HG02938 (cell line): ENCODE results near the gene TADA1.

Experiments used
- ATAC-seq: cut with Tn5 transposase; IDR thresholded peaks from one replicate; pipeline ENCODE4 v1.9.1; 2021; ENCODE audit warnings: mild to moderate bottlenecking, moderate library complexity; ENCODE audit not compliant: unreplicated experiment

The TADA1 gene, protein sequence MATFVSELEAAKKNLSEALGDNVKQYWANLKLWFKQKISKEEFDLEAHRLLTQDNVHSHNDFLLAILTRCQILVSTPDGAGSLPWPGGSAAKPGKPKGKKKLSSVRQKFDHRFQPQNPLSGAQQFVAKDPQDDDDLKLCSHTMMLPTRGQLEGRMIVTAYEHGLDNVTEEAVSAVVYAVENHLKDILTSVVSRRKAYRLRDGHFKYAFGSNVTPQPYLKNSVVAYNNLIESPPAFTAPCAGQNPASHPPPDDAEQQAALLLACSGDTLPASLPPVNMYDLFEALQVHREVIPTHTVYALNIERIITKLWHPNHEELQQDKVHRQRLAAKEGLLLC

DNA sequence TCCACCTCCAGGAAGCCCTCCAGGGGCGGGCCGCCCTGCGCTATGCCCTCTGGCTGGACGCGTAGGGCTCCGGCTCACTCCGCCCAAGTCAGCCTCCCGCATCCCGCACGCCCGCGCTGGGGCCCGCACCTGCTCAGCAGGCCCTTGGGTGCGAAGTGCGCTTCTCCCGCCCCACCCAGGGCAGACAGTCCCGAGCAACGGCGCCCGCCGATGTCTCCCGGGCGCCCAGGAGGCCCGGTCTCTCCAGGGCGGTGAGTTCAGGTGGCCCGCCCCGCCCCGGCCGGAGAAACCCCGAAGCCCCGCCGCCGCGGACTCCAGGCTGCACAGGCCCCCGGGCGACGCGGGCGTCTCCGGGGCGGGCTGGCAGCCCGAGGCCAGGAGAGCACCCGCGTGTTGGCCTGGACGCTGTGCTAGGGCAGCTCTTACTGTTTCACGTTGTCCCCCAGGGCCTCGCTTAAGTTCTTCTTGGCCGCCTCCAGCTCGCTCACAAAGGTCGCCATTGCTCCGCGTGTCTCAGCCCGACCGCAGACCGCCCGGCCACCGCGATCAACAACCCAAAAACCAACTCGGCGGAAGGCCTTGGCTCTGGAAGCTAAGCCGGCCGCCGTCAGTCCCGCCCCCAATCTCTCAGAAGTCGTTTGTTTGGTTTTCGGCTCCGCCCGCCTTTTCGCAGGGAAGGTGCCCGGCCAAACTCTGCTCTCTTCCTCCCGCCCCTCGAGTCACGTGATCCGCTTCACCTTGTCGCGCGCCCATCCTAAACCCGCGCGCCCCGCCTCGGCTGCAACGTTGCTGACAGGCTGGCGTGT lies at the start of gene TADA1:
TADA1 (minus strand) TSS at position 531 of the 806 bp plus-strand sequence; CDS start at position 500, 31 bp downstream.
- ATAC-seq, result peak; percentile 92

DNA sequence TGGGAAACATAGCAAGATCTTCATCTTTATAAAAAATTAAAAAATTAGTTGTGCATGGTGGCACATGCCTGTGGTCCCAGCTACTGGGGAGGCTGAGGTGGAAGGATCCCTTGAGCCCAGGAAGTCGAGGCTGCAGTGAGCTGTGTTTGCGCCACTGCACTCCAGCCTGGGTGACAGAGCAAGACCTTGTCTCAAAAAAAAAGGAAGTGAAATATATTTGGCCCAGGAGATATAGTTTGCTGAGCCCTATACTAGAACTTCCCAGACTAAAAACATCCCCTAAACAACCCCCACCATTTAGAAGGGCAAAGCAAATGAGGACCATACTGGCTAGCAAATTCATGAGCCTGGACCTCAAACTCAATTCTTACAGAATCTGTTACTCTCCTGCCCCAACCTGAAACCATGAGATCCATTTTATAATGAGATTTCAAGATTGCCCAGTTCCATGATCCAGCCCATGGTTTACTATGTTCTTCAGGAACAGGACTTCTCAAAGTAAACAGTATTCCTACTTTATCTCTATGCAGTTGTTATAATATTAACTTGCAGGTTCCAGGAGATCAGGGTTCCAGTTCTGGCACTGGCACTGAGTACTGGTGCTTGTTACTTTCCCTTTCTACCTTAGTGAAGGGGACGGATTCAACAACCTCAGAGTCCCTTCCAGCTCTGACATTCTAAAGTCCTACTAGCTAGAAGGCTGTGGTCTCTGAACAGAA lies 48.9 kb upstream of the TADA1 start:
- ATAC-seq, result no peak

DNA sequence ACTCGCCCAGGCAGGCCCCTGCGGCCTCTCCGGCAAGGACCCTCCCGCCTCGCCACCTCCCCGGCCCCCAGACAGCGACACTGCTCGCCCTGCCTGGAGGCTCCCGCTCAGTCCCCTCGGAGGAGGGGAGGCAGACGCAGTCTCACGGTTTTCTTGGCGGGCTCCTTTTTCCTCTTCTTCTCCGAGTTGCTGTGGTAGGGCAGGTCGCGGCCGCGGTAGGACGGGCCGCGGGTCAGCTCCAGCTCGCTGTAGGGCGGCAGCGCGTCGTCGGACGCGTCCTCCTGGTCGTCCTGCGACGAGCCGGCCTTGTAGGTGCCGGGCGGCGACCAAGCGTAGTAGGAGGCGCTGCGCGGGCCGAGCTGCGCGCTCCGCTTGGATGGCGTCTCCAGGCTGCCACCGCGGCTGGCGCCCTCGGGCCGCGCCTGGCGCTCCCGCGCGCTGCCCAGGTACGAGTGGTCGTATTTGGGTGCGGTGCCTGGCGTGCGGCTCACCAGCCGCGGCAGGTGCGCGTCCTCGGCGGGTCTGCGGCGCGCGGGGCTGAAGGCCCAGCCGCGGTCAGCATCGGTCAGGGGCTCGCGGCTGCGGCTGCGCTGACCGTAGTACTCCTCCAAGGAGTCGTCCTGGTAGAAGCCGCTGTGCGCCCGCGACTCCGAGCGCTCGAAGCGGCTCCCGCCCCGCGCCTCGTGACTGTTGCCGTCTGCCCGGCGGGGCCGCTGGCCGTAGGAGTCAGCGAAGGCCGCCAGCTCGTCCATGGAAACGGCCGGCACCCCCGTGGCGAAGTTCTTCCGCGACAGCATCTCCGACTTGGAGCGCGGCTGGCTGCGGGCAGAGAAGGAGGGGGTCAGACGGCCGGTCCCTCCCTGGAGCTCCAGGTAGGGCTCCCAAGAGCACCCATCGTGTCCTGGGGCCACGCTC lies 44.8 kb upstream of the TADA1 start:
- ATAC-seq, result no peak

DNA sequence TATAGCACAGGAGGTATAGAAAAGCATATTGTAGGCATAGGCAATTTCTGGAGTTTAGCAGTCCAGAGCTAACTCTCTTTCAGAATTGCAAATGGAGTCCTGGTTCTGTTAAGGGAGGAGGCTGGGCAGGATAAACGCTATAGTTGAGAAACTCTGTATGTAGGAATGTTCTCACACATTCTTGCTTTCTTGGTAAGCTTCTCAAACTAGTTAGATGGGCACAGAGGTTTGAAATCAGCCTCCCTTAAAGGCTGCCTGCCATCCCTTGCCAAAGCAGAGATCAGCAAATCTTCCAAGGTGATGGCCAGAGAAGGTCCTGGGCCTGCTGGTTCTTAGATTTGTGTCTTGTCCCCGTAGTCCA lies 42.9 kb upstream of the TADA1 start:
- ATAC-seq, result no peak

DNA sequence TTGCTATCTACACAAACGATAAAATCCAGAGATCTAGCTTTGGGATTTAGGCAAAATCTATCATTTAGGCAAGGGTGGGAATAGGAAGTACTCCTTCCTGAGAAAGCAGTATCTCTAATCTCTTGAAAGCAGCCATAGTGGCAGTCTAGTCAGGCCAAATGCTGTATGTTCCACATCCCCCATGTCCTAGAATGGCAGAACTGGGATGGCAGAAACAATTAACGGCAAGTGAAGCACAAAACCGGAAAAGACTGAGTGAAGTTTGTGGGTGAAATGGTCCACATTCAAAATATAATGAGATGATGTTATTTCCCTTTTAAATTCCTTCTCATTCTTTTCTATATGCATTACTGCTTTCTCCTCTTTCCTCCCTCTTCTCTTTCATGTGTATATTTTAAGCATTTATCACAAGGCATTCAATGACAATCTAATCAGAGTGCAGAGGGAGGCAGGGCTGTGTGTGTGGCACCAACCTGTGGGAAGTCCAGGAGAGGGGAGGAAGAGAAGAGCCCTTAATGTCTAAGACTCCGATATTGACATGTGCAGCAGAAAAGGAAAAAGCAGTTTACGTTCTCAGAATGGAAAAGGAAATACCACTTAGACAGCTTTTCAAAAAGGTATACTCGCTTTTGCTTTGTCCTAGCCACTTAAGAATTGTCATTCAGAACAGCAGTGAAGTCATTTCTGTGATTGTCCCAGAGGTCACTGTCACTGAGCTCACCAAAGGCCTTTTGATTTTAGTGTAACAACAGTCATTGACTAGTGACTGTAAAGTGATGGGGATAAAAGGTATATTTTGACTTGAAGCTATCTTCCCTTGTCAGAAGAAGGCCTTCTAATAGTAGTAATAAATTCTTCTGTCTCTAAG lies 42.3 kb upstream of the TADA1 start:
- no peak for ATAC-seq

DNA sequence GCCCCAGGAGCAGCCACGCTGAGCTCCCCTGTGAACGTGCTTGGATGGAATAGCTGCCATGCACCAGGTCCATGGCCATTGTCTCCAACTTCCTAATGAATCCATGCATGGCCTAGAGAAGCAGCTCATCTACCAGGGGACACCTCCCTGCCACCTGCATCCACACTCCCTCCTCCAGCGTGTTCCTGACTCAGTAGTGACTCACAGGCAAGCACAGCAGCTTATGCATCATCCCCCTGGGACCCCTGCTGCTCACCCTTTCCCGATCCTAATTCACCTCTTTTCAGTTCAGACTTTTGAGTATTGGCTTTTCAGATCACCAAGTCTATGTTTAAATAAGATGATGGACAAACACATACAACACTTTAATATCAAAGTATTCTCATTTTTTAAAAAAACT lies 39.9 kb upstream of the TADA1 start:
- no peak for ATAC-seq

DNA sequence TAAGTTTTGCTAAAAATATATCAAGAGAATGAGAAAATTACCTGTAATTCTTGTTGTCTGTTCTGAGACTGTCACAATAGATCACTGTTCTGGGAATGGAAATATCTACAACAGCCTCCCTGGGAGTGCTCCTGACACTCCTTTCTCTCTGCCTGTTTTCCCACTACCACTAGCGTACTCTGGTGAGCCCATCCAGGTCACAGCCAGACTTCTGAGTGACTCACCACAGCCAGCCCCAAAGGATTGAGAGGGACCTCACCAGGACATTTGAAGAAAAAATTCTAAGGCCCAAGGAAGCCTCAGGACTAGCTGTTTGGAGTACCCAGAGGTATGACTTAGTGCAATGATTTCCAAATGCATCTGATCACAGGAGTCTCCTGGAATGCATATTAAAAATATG lies 39.0 kb upstream of the TADA1 start:
- ATAC-seq, result no peak

DNA sequence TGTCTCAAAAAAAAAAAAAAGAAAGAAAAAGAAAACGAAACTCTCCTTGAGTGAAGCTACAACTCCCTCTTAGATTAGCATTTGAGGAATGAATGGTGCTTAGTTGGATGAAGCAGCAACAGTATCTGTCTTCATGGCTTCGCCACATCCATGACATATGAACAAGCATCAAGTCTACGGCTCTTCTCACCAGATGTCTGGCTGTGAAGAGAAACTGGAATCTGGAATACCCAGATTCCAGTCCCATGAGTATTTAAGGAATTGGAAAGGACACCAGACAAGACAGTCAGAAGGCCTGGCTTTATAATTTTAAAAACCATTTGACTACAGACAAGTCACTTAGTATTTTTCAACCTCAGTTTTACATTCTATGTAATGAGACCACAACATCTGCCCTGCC lies 38.0 kb upstream of the TADA1 start:
- ATAC-seq, result no peak

DNA sequence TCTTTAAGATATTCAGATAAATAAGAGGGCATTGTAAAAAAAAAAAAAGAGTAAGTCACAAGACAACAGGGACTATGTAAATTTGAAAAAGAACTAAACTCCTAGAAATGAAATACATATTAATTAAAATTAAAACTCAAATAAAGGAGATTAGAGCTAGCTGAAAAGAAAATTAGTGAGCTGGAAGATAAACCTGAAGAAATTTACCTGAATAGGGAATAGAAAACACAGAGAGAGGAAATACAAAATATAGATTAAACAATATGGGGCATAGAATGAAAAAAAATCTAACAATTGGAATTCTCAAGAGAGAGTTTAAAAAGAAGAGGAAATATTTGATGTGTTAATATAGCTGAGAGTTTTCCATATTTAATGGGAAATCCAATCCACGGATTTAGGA lies 35.6 kb upstream of the TADA1 start:
- no peak for ATAC-seq

DNA sequence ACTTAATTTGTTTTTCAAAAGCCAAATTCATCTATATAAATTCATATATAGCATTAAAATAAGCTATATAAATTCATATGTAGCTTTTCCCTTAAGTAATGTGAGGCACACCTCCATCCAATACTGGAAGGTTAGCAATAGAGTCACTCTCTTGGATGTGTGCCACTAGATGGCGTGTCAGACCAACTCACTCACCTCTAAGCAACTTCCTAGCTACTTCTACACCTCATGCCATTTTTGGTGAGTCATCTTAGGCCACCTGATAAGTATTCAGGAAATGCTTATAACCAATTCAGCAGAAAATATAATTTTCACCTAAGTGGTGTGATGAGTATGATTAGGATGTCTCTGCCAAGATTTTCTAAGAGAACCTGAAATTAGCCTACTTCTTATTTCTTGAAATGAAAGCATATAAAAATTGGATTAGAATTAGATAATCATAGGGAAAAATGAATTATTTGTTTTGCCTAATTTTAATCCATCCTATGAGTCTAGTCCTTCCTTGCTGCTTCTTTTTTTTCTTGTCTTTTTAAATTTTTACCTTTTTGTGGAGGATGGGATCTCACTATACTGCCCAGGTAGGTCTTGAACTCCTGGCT lies 34.4 kb upstream of the TADA1 start:
- peak; percentile 97 for ATAC-seq

DNA sequence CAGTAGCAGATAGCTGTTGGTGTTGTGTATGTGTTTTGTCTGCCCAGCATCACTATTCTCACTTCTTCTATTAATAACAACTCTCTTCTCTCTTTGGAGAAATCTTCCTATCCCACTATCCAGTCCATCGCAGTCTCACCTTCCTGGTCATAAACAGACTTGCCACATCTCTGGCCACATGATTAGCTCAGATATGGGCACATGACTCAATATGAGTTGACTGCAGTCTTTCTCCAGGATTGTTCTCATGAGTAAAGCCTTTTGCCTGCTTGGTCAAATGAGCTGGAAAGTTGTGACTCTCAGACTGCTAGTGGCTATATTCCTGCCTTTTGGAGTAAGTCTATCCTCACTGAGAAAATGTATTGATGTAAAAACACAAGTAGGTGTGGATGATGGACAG lies 32.9 kb upstream of the TADA1 start:
- no peak for ATAC-seq

DNA sequence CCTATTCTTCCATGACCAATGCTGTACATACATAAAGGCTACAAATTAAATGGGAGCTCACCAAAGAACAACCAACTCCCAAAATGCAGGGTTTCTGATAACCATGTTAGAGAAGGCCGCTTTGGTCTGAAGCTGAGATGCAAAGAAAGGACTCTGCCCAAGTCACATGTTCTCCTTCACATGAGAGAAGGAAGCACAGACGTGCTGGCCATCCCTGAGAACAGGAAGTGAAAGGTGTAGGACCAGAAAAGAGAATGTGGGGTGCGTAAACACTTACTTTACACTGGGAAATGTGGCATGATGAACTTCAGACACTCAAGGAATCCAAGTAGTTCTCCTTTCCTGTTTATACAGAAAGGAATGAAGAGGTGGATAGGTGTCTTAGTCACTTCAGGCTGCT lies 31.7 kb upstream of the TADA1 start:
- no peak for ATAC-seq

DNA sequence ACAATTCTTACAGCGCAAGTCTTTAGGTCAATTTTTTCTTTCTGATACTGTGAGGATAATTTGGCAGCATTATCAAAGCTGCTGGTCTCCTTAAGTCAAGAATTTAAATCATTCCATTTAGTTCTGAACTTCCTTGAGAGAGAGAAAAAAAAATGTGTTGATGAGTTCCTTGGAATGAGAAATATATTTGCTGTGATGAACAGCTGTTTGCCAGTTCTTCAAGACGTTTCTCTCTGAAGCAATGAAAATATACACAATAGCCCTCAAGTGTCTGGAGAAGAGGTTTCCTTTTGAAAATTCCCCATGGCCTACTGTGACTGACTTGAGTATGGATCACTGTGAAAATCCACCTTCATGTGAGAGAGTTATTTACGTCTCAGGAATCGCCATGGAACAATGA lies 31.0 kb upstream of the TADA1 start:
- ATAC-seq, result no peak

DNA sequence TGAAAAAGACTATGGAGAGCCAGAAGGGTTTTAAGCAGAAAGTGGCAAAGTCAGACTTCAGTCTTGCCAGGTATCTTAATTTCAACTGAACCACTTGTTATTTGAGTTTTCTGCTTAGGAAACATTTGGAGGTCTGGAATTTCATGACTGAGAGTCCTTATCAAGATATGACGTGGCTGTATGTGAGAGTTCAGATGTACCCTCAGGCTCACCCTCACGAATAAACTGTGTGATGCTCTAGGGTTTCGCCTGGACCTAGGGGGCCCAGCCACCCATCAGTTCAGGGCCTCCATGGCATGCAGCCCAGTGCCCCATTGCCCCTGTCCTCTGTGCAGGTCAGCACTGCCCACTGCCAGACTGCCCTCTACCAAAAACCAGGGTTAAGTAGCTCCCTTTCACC lies 30.6 kb upstream of the TADA1 start:
- no peak for ATAC-seq

DNA sequence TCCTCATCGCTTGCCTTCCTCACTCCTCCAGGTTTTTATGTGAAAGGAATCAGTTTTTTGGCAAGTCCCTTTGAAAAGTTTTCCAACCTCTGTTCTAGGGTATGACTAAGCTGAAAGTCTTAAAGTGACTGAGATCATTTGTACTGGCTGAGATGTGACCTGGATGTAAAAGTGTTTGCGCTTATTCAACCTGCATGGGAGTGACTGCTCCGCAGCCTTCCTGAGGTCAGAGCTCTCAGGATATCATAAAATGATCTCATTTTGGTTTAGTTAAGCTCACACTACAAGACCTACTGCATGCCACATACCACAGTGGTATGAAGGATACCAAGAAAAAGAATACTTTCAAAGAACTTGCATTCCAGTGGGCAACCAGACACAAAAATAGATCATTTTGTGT lies 29.8 kb upstream of the TADA1 start:
- ATAC-seq, result no peak

DNA sequence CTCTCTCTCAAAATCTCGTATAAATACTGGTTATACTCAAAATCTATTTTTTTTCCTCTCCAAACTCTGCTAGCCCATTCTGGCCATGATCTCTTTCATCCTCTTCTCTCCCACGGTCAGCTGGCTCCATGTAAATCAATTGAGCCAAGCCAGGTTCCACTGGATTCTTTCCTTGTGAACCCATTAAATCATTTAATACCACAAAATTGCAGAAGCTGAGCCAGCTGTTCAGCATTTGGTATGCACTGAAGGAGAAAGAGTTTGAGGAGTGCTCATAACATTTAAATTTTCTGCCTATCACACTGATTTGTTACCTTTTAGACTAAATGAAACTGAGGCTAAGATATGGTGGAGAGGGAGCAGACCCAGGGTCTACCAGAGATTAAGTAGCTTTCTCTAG lies 29.1 kb upstream of the TADA1 start:
- no peak for ATAC-seq

DNA sequence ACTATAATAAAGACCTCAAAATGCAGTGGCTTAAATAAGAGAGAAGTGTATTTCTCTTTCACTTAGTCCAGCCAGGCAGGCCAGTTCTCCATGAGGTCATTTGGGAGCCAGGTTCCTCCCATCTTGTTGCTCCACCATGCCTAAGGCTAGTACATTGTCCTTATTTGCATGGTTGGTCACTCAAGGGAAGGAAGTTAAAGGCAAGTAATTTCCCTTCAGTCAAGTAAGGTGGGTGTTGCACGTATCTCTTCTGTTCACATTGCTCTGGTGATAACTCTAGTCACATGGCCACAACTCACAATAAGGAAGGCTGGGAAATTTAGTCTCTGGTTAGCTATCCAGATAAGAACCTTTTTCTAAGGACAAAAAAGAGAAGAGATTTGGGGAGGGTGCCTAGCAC lies 27.2 kb upstream of the TADA1 start:
- ATAC-seq, result no peak

DNA sequence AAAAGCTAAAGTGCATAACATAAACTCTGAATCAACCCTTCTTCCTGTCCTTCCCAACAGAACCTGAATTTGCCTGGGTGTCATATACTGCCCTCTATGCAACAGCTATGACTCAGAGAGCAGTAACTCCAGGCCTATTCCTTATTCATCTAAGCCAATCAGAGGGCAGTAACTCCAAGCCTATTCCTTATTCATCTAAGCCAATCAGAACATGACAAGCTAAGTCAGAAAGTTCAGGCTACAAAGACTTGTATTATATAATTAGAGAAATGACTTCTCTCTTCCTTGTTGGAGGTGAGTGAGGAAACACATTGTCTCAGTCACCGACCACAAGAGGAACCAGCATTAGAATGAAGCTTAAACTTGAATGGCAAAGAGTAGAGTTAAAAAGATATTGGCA lies 26.2 kb upstream of the TADA1 start:
- no peak for ATAC-seq

DNA sequence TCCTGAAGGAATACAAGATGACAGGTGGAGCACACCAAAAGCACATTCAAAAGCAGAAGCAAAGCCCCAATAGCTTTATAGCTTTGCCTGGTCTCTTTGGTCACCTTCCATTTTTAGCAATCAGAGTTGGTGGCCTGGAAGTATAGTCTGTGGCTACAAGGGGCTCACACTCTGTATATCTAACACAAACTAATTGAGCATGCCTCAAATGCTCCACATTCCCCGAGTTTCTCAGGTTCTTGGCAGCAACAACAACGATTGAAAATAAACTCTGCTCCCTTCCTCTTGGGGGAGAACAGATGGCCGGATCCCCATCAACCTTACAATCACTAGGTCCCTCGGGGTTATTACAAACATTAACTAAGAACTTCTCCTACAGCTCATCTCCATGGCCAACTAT lies 24.9 kb upstream of the TADA1 start:
- ATAC-seq, result no peak

DNA sequence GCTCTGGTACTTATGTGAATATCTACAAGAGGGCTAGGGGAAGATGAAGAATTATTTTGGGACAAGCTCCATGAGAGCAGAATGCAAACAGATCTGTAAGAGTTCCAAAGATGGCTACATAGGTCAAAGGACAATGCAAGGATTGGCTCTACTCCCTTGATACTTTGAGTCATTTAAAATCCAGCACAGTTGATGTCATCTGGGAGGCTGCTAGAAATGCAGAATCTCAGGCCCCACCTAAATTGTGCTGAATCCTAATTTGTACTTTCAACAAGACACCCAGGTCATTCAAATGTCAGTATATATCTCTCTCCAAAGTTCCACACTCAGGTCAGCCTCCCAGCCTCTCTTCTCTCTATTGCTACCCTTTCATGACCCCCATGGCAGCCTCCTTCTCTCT lies 23.7 kb upstream of the TADA1 start:
- ATAC-seq, result no peak
